ENCODE results near the gene SULF2.

The SULF2 gene

GRCh38 chr20:47747669-47748031 is 37.6 kb downstream of the SULF2 start:
- DNase-seq, result peak in 3 of 10 donors; percentile 37 to 84 (median 78)
- intact Hi-C loops (cut with DNase I), result no loop called here

GRCh38 chr20:47744803-47745202 is 40.5 kb downstream of the SULF2 start:
- intact Hi-C loops (cut with DNase I), result no loop called here
- no peak for DNase-seq

- intact Hi-C loops (cut with DNase I), result no loop called here
- no peak for DNase-seq
Observed at GRCh38 chr20:47743671-47744070, 41.6 kb downstream of the SULF2 start.

GRCh38 chr20:47741669-47742608 is 43.3 kb downstream of the SULF2 start:
- intact Hi-C loops (cut with DNase I), result no loop called here
- no peak for DNase-seq

GRCh38 chr20:47740862-47741184 is 44.5 kb downstream of the SULF2 start:
- intact Hi-C loops (cut with DNase I), result no loop called here
- no peak for DNase-seq

GRCh38 chr20:47740121-47740861 is 45.0 kb downstream of the SULF2 start:
- DNase-seq, result no peak
- intact Hi-C loops (cut with DNase I), result no loop called here

GRCh38 chr20:47737923-47738322 is 47.4 kb downstream of the SULF2 start:
- DNase-seq, result peak in 1 of 10 donors; percentile 8
- intact Hi-C loops (cut with DNase I), result no loop called here

GRCh38 chr20:47736570-47737152 is 48.6 kb downstream of the SULF2 start:
- DNase-seq, result peak in 2 of 10 donors; percentile 52 to 75
- intact Hi-C loops (cut with DNase I), result no loop called here

- intact Hi-C loops (cut with DNase I), result no loop called here
- DNase-seq, result peak in 2 of 10 donors; percentile 52 to 67
Observed at GRCh38 chr20:47735412-47736400, 49.6 kb downstream of the SULF2 start.

- no peak for DNase-seq
- intact Hi-C loops (cut with DNase I), result no loop called here
Observed at GRCh38 chr20:47734870-47735269, 50.4 kb downstream of the SULF2 start.

GRCh38 chr20:47733892-47734291 is 51.4 kb downstream of the SULF2 start:
- DNase-seq, result peak in 1 of 10 donors; percentile 5
- intact Hi-C loops (cut with DNase I), result no loop called here

GRCh38 chr20:47730744-47731143 is 54.5 kb downstream of the SULF2 start:
- intact Hi-C loops (cut with DNase I), result no loop called here
- DNase-seq, result peak in 2 of 10 donors; percentile 25 to 45

GRCh38 chr20:47729472-47729871 is 55.8 kb downstream of the SULF2 start:
- peak in 2 of 10 donors; percentile 68 to 77 for DNase-seq
- intact Hi-C loops (cut with DNase I), result loop anchor here (5.0 kb wide), 2 partner anchors 58 to 893 kb away; partner anchors contain the start of gene SULF2

- DNase-seq, result peak in 7 of 10 donors; percentile 23 to 92 (median 51)
- intact Hi-C loops (cut with DNase I), result loop anchor here (5.0 kb wide), 2 partner anchors 59 to 894 kb away; partner anchors contain the start of gene SULF2
Observed at GRCh38 chr20:47727909-47728361, 57.3 kb downstream of the SULF2 start.

GRCh38 chr20:47727170-47727880 is 58.0 kb downstream of the SULF2 start:
- intact Hi-C loops (cut with DNase I), result loop anchor here (5.0 kb wide), 2 partner anchors 60 to 895 kb away; partner anchors contain the start of gene SULF2
- DNase-seq, result peak in 4 of 10 donors; percentile 27 to 85 (median 48)

- peak in 1 of 10 donors; percentile 42 for DNase-seq
- intact Hi-C loops (cut with DNase I), result loop anchor here (5.0 kb wide), 2 partner anchors 61 to 896 kb away; partner anchors contain the start of gene SULF2
Observed at GRCh38 chr20:47726632-47727031, 58.6 kb downstream of the SULF2 start.

GRCh38 chr20:47725248-47725973 is 59.9 kb downstream of the SULF2 start:
- intact Hi-C loops (cut with DNase I), result loop anchor here (5.0 kb wide), 2 partner anchors 62 to 897 kb away; partner anchors contain the start of gene SULF2
- peak; percentile 38 to 94 (median 64) for DNase-seq

GRCh38 chr20:47724910-47725247 is 60.4 kb downstream of the SULF2 start:
- intact Hi-C loops (cut with DNase I), result loop anchor here (5.0 kb wide), 2 partner anchors 62 to 897 kb away; partner anchors contain the start of gene SULF2
- peak in 1 of 10 donors; percentile 42 for DNase-seq
